Measurements from ENCODE around the gene RREB1. TPM values are rescaled to one million over a fixed set of nuclear protein-coding genes. Genes with fewer than 3 reads are reported as not detected.

The RREB1 gene, protein sequence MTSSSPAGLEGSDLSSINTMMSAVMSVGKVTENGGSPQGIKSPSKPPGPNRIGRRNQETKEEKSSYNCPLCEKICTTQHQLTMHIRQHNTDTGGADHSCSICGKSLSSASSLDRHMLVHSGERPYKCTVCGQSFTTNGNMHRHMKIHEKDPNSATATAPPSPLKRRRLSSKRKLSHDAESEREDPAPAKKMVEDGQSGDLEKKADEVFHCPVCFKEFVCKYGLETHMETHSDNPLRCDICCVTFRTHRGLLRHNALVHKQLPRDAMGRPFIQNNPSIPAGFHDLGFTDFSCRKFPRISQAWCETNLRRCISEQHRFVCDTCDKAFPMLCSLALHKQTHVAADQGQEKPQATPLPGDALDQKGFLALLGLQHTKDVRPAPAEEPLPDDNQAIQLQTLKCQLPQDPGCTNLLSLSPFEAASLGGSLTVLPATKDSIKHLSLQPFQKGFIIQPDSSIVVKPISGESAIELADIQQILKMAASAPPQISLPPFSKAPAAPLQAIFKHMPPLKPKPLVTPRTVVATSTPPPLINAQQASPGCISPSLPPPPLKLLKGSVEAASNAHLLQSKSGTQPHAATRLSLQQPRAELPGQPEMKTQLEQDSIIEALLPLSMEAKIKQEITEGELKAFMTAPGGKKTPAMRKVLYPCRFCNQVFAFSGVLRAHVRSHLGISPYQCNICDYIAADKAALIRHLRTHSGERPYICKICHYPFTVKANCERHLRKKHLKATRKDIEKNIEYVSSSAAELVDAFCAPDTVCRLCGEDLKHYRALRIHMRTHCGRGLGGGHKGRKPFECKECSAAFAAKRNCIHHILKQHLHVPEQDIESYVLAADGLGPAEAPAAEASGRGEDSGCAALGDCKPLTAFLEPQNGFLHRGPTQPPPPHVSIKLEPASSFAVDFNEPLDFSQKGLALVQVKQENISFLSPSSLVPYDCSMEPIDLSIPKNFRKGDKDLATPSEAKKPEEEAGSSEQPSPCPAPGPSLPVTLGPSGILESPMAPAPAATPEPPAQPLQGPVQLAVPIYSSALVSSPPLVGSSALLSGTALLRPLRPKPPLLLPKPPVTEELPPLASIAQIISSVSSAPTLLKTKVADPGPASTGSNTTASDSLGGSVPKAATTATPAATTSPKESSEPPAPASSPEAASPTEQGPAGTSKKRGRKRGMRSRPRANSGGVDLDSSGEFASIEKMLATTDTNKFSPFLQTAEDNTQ (N-terminal part only)
- polyA plus RNA-seq (4.3 to 6.2 TPM (median 6.1 TPM) in 3 replicates), polyA minus RNA-seq (35.4 to 71.6 TPM (median 38.5 TPM) in 3 replicates)
- polyA plus RNA-seq (2011; ENCODE audit: low read depth), result 5.6 TPM
- 4.7 and 5.5 TPM in 2 replicates for polyA plus RNA-seq (2011; cell fraction: cytosol; rRNA removed)
- polyA plus RNA-seq (2011; cell fraction: nucleus; rRNA removed), result 30.5 and 34.2 TPM in 2 replicates
- polyA plus RNA-seq (2012; ENCODE audit: low replicate concordance), result 10.6 and 17.1 TPM in 2 replicates
- 20.1 TPM for polyA minus RNA-seq (2011; cell fraction: cytosol; rRNA and poly(A)+ RNA removed)
- 43.5 and 68.8 TPM in 2 replicates for polyA minus RNA-seq (2011; cell fraction: nucleus; rRNA and poly(A)+ RNA removed)

DNA sequence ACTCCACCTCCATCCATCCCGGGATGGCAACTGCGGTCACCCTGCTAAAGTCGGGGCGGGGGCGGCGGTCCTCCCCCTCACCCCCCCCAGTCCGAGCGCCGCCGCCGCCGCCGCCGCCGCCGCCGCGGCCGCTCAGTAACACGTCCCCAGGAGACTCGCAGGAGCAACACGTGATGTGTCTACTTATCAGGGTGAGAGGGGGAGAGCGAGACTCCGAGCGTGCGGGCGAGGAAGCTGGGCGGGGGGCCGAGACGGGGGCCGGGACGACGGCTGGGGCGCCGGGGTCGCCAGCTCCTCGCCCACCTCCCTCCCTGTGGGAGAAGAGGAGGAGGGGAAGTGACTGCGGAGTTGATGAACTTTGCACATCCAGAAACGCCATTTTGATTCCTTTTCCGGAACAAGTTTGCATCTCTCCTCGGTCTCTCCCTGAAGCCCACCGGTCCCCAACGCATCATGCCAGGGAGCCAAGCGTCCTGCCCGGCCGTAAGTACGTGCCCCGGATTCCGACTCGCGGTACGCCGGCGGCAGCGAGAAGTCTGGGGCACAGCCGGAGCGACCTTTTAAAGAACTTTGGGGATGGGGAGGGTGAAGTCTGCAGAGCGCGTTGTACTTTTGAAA lies at the start of gene RREB1:
RREB1 (plus strand) TSS at position 384 of the 618 bp plus-strand sequence. CDS start 73,951 bp downstream, outside the sequence.
- Histone ChIP-seq H2AFZ (ENCODE audit: control insufficient read depth, low read length) (peak within 1 kb of the TSS; percentile 87), H3K27me3 (ENCODE audit: control insufficient read depth, extremely low read depth, insufficient read depth, low read length) (no peaks in the 10 kb centered on the region), H3K27ac (ENCODE audit: control insufficient read depth, insufficient read depth, low read length) (peak within 1 kb of the TSS; percentile 88), H3K4me3 (ENCODE audit: control insufficient read depth in 2 of 3, extremely low read depth in 1 of 3, insufficient read depth in 2 of 3, low read depth in 1 of 3, low read length in 3 of 3) (peak within 1 kb of the TSS; percentile 64 to 99 (median 96)), H3K9me1 (ENCODE audit: control insufficient read depth, extremely low read depth, insufficient read depth, low read length) (peaks cover 7% of the 10 kb centered on the region), H3K9me3 (ENCODE audit: control insufficient read depth, low read depth, low read length) (no peaks in the 10 kb centered on the region), H4K20me1 (ENCODE audit: control insufficient read depth, extremely low read depth, insufficient read depth, low read length) (no peaks in the 10 kb centered on the region), H3K4me2 (ENCODE audit: control insufficient read depth, extremely low read depth, insufficient read depth, low read depth, low read length) (peak within 1 kb of the TSS; percentile 71), H3K36me3 (ENCODE audit: control insufficient read depth in 2 of 2, extremely low read depth in 1 of 2, insufficient read depth in 2 of 2, low read length in 2 of 2) (no peaks in the 10 kb centered on the region), H3K79me2 (ENCODE audit: control insufficient read depth, insufficient read depth, low read length) (peaks cover 49% of the 10 kb centered on the region), H3K4me1 (ENCODE audit: control insufficient read depth, extremely low read depth, insufficient read depth, low read length) (peaks cover 27% of the 10 kb centered on the region), H3K9ac (ENCODE audit: control insufficient read depth, extremely low read depth, insufficient read depth, low read length) (peak within 1 kb of the TSS; percentile 97)
- dilution Hi-C loops (cut with MboI; ENCODE audit: extremely low pct_ligation_motif_present, low sequenced_read_pairs), result no loop called here
- TF ChIP-seq EZH2 (IDR thresholded peaks at IDR 0.05; ENCODE audit: low read length) (no peak), CTCF (optimal IDR thresholded peaks at IDR 0.05 in 1 of 3, IDR thresholded peaks at IDR 0.05 in 1 of 3, conservative IDR thresholded peaks at IDR 0.05 in 1 of 3; ENCODE audit: extremely low read depth in 1 of 3, insufficient read depth in 2 of 3, low read length in 3 of 3) (no peak)
- FAIRE-seq, result no peak
- no peak for DNase-seq (ENCODE audit: low read depth, low spot score)

Data from keratinocyte (primary cell).